Naive B cell (primary cell): ENCODE results near the gene GRIK4. TPM values are rescaled to one million over a fixed set of nuclear protein-coding genes. Genes with fewer than 3 reads are reported as not detected.

Source experiments
- ATAC-seq, 2 donors: fragments of 150-1000 bp; cut with Tn5 transposase; 2 replicates each; pipeline ENCODE4 v1.10.0; 2021; ENCODE audit warnings: low read depth in 2 of 2, mild to moderate bottlenecking in 2 of 2, moderate library complexity in 2 of 2
- DNase-seq: peaks from one replicate; pipeline ENCODE4 v3.0.0; 2022
- H3K27ac Mint-ChIP-seq, 6 donors: one replicate each; pipeline ENCODE4 v1.8.0; 2020 to 2022; ENCODE audit warnings: mild to moderate bottlenecking in 6 of 6, mixed read lengths in 6 of 6, moderate library complexity in 5 of 6, inconsistent platforms in 2 of 6
- H3K27me3 Mint-ChIP-seq, 3 donors: one replicate each; pipeline ENCODE4 v1.8.0; 2021 to 2022; ENCODE audit warnings: mixed read lengths in 3 of 3, mild to moderate bottlenecking in 1 of 3
- H3K36me3 Mint-ChIP-seq, 2 donors: one replicate each; pipeline ENCODE4 v1.8.0; 2020 to 2022; ENCODE audit warnings: mixed read lengths in 2 of 2, inconsistent platforms in 1 of 2, mild to moderate bottlenecking in 1 of 2
- H3K4me1 Mint-ChIP-seq, 3 donors: one replicate each; pipeline ENCODE4 v1.8.0; 2020 to 2022; ENCODE audit warnings: mixed read lengths in 3 of 3, inconsistent platforms in 1 of 3, mild to moderate bottlenecking in 1 of 3, moderate library complexity in 1 of 3
- H3K4me3 Mint-ChIP-seq, 8 donors: one replicate each; pipeline ENCODE4 v1.8.0; 2020 to 2022; ENCODE audit warnings: mild to moderate bottlenecking in 8 of 8, mixed read lengths in 8 of 8, moderate library complexity in 8 of 8, inconsistent platforms in 2 of 8
- H3K9me3 Mint-ChIP-seq, 7 donors: one replicate each; pipeline ENCODE4 v1.8.0; 2020 to 2022; ENCODE audit warnings: mixed read lengths in 7 of 7, mild to moderate bottlenecking in 5 of 7, inconsistent platforms in 2 of 7, moderate library complexity in 1 of 7
- polyA plus RNA-seq, 6 donors: library from polyadenylated mRNA; unstranded; fragments of 300-500 nt; fragmentation: Illumina TruSeq; gene quantifications; one replicate each; pipeline ENCODE4 v1.2.3, GENCODE V29; 2021; ENCODE audit warnings: low read depth in 6 of 6

GRIK4 gene
- polyA plus RNA-seq, 6 donors from 2014 or later, result 0.18 TPM; not detected in 5

- Mint-ChIP-seq H3K4me3 (no peak overlapping the region), H3K27me3 (peaks cover 32 to 59% (median 50%) of the 10 kb centered on the region in 3 donors), H3K4me1 (no peaks in the 10 kb centered on the region), H3K9me3 (no peaks in the 10 kb centered on the region), H3K27ac (no peak overlapping the region), H3K36me3 (no peaks in the 10 kb centered on the region)
- DNase-seq (no peak), ATAC-seq (no peak)
Measured at GRCh38 chr11:120969993-120970392, 458.4 kb downstream of the GRIK4 start.

DNA sequence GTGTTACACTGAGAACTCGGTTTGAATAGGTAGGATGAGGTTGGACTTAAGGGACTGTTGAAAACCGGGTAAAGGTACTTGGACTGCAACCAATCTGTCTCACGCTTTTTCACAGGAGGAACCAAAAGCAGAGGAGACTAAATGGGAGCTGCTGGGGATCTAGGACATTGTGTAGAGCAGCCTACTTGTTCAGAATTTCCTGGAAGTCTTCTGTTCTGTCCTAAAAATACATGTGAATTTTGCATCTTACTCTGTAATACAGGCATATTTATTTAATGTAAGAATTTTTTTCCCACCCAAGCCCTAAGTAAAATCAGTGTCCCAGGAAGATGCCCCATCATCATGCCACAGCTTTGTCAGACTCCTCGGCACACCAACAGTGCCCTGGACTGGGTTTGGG is 460.3 kb downstream of the GRIK4 start:
- no peaks in the 10 kb centered on the region for H3K4me1 Mint-ChIP-seq
- no peak overlapping the region for H3K4me3 Mint-ChIP-seq
- ATAC-seq, result no peak
- DNase-seq, result no peak
- H3K27me3 Mint-ChIP-seq, result peaks cover 26 to 58% (median 54%) of the 10 kb centered on the region in 3 donors
- no peak overlapping the region for H3K27ac Mint-ChIP-seq
- H3K36me3 Mint-ChIP-seq, result no peaks in the 10 kb centered on the region
- H3K9me3 Mint-ChIP-seq, result no peaks in the 10 kb centered on the region

GRCh38 chr11:120972621-120973020 is 461.1 kb downstream of the GRIK4 start:
- DNase-seq (no peak), ATAC-seq (no peak)
- Mint-ChIP-seq H3K9me3 (no peaks in the 10 kb centered on the region), H3K27ac (no peak overlapping the region), H3K4me3 (no peak overlapping the region), H3K27me3 (peaks cover 27 to 57% (median 49%) of the 10 kb centered on the region in 3 donors), H3K36me3 (no peaks in the 10 kb centered on the region), H3K4me1 (no peaks in the 10 kb centered on the region)

GRCh38 chr11:120973501-120973900 is 462.0 kb downstream of the GRIK4 start:
- no peak for DNase-seq
- no peak overlapping the region for H3K27ac Mint-ChIP-seq
- H3K4me3 Mint-ChIP-seq, result no peak overlapping the region
- no peaks in the 10 kb centered on the region for H3K4me1 Mint-ChIP-seq
- H3K9me3 Mint-ChIP-seq, result no peaks in the 10 kb centered on the region
- no peaks in the 10 kb centered on the region for H3K36me3 Mint-ChIP-seq
- H3K27me3 Mint-ChIP-seq, result peaks cover 36 to 60% (median 48%) of the 10 kb centered on the region in 3 donors
- no peak for ATAC-seq

GRCh38 chr11:120974466-120974865 is 462.9 kb downstream of the GRIK4 start:
- Mint-ChIP-seq H3K27me3 (peaks cover 33 to 59% (median 46%) of the 10 kb centered on the region in 3 donors), H3K4me3 (no peak overlapping the region), H3K27ac (no peak overlapping the region), H3K36me3 (no peaks in the 10 kb centered on the region), H3K4me1 (no peaks in the 10 kb centered on the region), H3K9me3 (no peaks in the 10 kb centered on the region)
- ATAC-seq (no peak), DNase-seq (no peak)

DNA sequence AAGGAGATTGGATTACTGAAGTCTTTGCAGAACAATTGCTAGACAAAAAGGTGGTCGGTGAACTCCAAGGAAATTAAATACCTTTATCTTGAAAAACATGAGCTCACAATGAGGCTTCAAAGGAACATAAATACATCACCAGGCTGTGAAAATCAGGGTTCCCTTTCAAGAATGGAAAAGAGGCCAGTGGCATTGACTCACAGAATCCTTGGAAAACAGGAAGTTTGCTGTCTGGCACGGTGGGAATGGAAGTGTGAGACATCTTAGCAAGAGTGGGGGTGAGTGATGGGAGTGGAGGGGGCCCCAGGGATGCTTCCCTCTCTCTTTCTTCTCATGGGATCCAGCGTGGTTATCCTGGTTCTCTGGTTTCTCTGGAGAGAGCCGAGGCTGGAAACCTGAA is 463.4 kb downstream of the GRIK4 start:
- Mint-ChIP-seq H3K9me3 (no peaks in the 10 kb centered on the region), H3K4me1 (no peaks in the 10 kb centered on the region), H3K4me3 (no peak overlapping the region), H3K27me3 (peaks cover 31 to 63% (median 50%) of the 10 kb centered on the region in 3 donors), H3K27ac (no peak overlapping the region), H3K36me3 (no peaks in the 10 kb centered on the region)
- ATAC-seq (no peak), DNase-seq (no peak)

DNA sequence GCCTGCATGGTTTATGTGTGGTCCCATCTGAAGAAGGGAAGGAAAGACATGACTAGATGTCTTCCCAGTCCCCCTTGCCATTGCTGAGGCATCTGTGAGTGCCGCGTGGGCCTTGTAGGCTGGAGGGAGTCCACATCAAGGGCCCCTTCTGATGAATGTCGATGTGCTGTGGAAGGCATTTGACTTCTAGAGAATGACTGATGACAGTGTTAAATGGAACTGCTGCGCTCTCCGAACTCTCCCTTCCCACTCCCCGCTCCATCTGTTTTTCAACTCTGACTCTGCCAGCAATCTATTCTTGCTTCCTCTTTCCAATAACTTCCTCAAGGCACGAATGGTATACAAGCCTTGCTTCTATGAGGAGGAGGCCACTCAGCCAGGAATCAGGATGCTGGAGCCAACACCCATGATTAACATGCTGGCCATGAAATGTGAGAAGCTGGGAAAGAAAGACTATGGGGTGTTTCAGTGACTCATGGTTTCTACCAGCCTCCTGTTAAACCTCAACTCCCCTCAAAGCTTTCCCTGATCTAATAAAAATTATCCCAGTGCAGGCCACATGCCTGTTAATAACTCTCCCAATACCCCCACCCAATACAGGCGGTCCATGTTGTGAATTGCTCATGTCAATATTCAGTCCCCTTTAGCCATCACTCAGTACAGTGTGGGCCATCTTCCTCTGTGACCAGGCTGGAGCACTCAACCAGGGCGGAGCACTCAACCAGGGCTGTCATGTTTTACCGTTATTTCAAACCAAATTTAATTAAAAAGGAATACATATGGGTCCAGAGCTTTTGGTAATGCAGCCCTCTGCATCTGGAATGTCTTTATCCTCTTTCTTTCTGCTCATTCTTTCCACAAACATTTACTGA is 466.0 kb downstream of the GRIK4 start:
- H3K27me3 Mint-ChIP-seq, result peaks cover 34 to 52% (median 41%) of the 10 kb centered on the region in 3 donors
- no peak overlapping the region for H3K27ac Mint-ChIP-seq
- DNase-seq, result no peak
- H3K4me3 Mint-ChIP-seq, result no peak overlapping the region
- H3K9me3 Mint-ChIP-seq, result no peaks in the 10 kb centered on the region
- H3K4me1 Mint-ChIP-seq, result no peaks in the 10 kb centered on the region
- H3K36me3 Mint-ChIP-seq, result no peaks in the 10 kb centered on the region
- no peak for ATAC-seq

GRCh38 chr11:120978701-120979100 is 467.2 kb downstream of the GRIK4 start:
- Mint-ChIP-seq H3K27me3 (peaks cover 42 to 55% (median 42%) of the 10 kb centered on the region in 3 donors), H3K4me3 (no peak overlapping the region), H3K4me1 (no peaks in the 10 kb centered on the region), H3K36me3 (peaks cover 0 to 5% of the 10 kb centered on the region in 2 donors), H3K9me3 (no peaks in the 10 kb centered on the region), H3K27ac (no peak overlapping the region)
- no peak for ATAC-seq
- DNase-seq, result no peak

DNA sequence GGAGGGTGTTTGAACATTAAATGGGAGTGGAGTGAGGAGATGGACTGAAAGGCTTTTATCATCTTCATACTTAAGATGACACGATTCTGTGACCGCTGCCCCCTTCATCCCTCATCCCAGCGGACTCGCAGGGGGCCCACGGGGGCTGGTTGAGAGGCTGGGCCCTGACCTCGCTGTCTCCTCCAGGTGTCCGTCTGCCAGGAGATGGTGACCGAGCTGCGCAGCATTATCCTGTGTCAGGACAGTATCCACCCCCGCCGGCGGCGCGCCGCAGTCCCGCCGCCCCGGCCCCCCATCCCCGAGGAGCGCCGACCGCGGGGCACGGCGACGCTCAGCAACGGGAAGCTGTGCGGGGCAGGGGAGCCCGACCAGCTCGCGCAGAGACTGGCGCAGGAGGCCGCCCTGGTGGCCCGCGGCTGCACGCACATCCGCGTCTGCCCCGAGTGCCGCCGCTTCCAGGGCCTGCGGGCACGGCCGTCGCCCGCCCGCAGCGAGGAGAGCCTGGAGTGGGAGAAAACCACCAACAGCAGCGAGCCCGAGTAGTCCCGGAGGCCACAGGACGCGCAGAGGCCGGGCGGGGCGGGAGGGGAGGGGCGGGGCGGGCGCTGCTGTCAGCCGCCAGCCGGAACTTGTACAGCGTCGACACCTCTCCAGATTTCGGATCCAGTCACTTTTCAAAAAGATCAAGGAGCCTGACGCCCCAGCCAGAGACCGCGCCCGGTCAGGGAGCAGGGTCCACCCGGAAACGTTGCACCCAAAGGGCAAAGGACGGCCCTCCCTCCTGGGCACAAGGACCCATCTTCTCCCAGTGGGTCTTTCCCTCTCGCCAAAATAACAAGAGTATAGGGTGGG is 474.4 kb downstream of the GRIK4 start:
- no peak overlapping the region for H3K27ac Mint-ChIP-seq

DNA sequence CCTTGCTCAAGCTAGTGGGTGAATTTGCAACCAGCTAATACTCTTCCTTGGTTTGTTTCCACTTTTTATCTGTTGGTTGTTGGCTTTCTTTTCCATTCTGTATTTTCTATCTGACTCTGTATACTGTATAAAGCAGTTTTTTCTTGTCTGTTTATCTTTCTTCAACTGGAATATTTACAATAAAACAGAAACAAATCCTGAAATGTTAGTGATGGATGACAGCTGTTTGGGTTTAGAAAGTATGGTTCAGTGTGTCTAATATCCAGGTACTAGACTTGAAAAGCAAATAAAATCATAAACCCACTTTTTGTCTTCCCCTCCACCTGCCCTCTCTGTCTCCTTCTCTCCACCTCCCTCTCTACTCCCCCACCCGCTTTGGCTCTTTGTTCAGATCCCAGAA is 477.1 kb downstream of the GRIK4 start:
- peaks cover 10 to 17% (median 10%) of the 10 kb centered on the region in 3 donors for H3K4me1 Mint-ChIP-seq
- H3K27ac Mint-ChIP-seq, result no peak overlapping the region
- peaks cover 0 to 1% (median 0%) of the 10 kb centered on the region in 7 donors for H3K9me3 Mint-ChIP-seq
- DNase-seq, result no peak
- ATAC-seq, result no peak
- peaks cover 0 to 3% of the 10 kb centered on the region in 2 donors for H3K36me3 Mint-ChIP-seq
- H3K27me3 Mint-ChIP-seq, result peaks cover 42 to 54% (median 46%) of the 10 kb centered on the region in 3 donors
- no peak overlapping the region for H3K4me3 Mint-ChIP-seq

More for the DNA sequence above, 474.4 kb downstream of the GRIK4 start:
- peaks cover 0 to 7% of the 10 kb centered on the region in 2 donors for H3K36me3 Mint-ChIP-seq
- H3K4me1 Mint-ChIP-seq, result peaks cover 10 to 17% (median 10%) of the 10 kb centered on the region in 3 donors
- ATAC-seq (peak; percentile 83 to 87), DNase-seq (peak; percentile 8)
- peaks cover 58 to 68% (median 66%) of the 10 kb centered on the region in 3 donors for H3K27me3 Mint-ChIP-seq
- peak overlapping the region; percentile 8 to 89 (median 74) for H3K4me3 Mint-ChIP-seq
- H3K9me3 Mint-ChIP-seq, result peaks cover 0 to 1% (median 0%) of the 10 kb centered on the region in 7 donors

DNA sequence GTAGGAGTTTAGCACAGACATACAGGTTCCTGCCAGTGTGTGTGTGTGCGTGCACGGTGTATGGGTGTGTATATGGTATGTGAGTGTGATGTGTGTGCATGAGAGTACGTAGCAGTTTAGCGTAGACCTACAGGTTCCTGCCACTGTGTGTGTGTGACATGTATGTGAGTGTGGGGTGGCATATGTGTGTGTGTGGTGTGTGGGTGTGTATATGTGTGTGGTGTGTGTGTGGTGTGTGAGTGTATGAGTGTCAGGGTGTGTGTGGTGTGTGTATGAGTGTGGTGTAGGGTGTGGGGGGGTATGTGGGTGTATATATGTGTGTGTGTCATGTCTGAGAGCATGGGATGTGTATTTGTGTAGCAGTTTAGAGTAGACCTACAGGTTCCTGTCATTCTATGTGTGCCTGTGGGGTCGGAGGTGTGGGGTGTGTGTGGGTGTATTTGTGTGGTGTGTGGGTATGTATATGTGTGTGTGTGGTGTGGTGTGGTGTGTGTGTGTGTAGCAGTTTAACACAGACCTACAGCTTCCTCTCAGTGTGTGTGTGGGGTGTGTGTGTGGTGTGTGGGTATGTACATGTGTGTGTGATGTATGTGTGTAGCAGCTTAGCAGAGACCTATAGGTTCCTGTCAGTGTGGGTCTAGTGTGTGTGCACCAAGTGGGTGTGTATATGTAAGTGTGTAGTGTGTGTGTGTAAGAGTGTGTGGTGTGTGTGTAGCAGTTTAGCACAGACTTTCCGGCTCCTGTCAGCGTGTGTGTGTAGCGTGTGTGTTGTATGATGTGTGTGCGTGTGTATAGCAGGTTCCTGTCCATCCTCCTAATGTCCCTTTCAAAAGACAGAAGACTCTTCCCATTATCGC is 480.5 kb downstream of the GRIK4 start:
- Mint-ChIP-seq H3K4me1 (peaks cover 0 to 2% (median under 1%) of the 10 kb centered on the region in 3 donors), H3K36me3 (no peaks in the 10 kb centered on the region), H3K4me3 (no peak overlapping the region), H3K9me3 (peaks cover 0 to 1% (median 0%) of the 10 kb centered on the region in 7 donors), H3K27me3 (peaks cover 24 to 34% (median 33%) of the 10 kb centered on the region in 3 donors), H3K27ac (no peak overlapping the region)
- DNase-seq (no peak), ATAC-seq (no peak)

- Mint-ChIP-seq H3K36me3 (no peaks in the 10 kb centered on the region), H3K4me1 (no peaks in the 10 kb centered on the region), H3K27me3 (peaks cover 6 to 33% (median 22%) of the 10 kb centered on the region in 3 donors), H3K4me3 (no peak overlapping the region), H3K27ac (no peak overlapping the region), H3K9me3 (no peaks in the 10 kb centered on the region)
- ATAC-seq (no peak), DNase-seq (no peak)
Measured at GRCh38 chr11:120994091-120994859, 482.7 kb downstream of the GRIK4 start.
